GM19238 (cell line): ENCODE results near the gene DNAL4.

ENCODE experiments used
- DNase-seq: peaks from one replicate; pipeline ENCODE4 v3.0.0; 2011; ENCODE audit warnings: low spot score; ENCODE audit not compliant: insufficient read length

DNAL4 gene

DNA sequence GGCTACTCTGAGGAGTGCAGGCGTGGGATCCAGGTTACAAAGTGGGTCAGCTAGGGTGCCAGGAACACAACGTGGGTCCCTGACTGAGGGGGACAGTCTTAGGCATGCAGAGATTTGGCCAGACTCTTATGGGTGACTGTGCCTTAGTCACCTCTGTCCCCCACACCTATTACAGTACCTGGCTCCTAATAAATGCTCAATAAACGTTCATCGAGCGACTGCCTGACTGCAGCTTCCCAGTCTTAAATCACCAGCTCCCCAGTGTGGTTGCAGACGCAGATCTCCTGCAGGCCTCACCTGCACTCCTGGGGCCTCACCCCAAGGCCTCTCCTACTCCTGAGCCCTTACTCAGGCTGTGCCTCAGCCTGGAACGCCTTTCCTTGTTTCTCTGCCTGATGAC lies 34.9 kb downstream of the DNAL4 start:
- no peak for DNase-seq

DNA sequence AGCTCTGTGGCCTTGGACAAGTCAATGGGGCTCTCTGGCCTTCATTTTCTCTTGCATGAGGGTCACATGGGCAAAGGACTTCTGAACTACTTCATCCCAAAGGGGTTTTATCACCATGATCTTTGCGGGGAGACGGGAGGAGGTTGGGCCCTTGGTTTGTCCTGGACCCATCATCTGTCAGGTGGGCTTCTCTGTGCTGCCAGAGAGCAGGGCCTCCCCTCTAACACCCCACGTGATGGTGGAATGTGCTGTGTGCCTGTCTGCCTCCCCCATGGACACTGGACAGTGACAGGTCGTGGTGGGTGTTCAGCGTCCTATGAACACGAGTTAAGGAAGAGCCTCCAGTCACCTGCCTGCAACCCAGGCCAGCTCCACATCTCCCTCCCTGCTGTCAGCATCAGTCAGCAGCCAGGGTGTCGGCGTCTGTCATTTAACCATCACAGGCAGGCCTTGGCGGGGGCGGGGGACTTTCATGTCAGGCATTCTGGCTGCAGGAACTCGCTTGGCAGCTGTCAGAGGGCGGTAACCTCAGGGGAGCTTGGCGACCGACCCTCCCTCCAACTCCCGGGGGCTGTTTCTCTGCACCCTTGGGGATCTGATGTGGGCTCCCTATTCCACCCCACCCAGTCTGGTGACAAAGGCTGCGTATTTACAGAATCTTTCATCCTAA lies 35.5 kb downstream of the DNAL4 start:
- DNase-seq = no peak

DNA sequence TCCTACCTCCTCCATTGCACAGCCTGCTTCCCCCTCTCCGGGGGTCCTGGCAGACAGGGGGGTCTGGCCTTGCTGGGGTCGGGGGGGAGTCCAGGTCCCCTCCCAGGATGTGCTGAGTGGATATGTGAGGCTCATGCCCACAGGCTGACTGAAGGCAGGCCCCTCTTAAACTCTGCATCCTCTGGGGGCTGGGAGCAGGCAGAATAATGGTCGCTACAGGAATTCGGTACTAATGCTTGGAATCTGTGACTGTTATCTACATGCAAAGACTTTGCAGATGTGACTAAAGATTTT lies 36.5 kb downstream of the DNAL4 start:
- DNase-seq = no peak

DNA sequence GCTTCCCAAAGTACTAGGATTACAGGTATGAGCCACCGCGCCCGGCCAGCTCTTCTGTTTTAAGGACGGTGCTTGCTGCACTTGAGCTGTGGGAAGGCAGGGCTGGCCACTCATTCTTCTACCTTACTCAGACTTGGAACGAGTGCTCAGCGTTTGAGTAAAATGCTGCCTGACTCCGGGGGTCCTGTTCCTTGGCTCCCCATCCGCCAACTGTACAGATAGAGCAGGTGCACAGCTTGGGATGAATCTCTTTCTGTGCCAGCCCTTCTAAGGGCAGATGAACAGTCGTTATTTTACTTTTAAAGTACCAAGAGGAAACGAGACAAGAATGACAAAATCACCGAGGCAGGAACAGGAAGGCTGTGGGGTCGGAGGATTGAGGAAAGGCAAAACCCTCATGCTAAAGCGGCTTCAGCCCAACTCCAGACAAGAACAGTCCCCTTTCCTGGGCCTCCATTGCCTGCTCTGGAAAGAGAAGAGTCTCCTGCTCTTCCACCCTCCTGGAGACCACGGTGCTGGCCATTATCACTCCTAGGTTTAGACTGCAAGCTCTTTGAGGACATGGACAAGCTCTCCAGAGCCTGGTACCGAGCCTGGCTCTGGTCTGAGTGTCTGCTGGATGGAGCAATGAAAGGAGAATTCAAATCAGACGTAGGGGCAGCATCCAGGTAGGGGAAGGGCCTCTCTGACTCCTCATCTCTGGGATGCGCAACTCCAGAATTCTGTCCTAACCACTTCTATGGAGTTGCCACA lies 37.1 kb downstream of the DNAL4 start:
- no peak for DNase-seq

DNA sequence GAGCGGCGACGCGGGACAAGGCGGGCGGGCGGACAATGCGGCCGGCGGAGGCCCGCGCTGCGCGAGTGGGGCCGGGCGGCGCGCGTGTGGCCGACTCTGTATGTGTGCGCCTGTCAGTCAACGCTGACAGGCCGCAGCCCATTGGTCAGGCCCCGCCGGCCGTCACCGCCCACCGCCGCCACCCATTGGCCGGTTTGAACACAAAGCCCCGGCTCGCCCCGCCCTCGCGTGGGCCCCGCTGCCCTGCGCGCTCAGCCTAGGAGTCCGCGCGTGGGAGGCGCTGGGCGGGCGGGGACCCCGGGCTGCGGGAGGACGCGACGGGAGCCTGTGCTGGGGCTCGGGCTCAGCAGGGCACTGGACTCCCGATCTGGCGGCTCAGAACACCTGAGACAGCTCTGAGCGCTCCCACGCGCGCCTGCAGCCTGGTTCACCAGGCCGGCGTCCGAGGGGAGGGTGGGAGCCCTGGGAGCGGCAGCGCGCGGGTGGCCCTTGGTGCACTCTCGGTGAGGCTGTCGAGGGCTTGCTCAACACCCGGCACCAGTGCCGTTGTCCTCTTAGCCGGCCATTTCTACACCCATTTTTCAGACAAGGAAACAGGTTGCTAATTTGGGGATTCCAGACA lies 37.9 kb downstream of the DNAL4 start, which contains the start of gene SUN2:
Gene SUN2, minus strand, starts transcription at position 88 of the 622 bp plus-strand sequence. CDS start 3,370 bp downstream, outside the sequence.
- peak; percentile 99 for DNase-seq

DNA sequence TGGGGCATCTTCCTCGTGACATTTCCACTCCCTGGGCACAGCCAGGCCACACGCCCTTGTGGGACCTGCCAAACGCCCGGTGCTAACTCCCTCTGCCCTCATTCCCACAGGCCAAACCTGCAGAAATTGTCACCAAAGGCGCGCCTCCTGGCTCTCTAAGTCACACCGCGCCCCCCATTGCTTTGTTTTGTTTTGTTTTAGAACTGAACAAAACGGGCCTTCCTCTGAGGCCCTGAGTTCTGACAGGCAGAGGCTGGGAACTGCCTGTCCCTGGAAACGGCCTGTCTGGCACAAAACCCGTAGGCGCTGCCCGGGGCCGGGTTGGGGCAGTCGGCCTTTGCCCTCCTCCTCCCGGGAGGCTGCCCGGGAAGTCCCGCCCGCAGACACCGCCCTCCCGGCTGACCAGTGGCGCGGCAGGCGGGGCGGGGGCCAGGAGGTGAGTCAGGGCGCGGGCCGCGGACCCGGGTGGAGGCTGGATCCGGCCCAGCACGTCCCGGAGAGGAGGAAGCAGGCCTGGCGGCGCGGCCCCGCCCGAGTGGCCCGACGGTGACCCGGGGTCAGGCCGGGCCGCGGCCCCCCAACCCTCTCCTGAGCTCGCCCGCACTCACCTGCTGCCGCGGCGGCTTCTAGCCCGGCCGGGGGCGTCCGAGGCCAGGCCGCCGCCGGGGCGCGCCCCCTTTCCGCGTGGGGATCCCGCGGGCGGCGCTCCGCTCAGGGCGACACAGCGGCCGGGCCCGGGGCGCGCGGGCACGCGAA lies 38.6 kb downstream of the DNAL4 start:
- peak; percentile 66 for DNase-seq

DNA sequence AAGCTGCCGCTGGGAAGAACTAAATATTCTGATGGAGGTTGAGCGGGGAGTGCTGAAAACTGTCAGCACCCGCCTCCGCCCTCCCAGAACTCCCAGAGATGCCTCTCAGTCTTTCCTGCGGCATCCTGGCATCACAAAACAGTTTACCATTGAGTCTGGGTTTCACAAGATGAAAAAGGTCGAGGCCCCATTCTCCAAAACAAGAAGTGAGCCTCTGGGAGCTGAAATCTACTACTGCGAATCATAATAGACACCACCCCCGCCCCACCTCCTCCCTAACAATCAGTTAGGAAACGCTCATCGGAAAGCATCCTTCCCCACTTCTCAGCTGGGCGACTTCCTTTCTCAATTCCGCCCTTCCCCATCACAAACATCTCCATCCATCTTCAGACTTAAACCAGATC lies 39.2 kb downstream of the DNAL4 start:
- DNase-seq = no peak

DNA sequence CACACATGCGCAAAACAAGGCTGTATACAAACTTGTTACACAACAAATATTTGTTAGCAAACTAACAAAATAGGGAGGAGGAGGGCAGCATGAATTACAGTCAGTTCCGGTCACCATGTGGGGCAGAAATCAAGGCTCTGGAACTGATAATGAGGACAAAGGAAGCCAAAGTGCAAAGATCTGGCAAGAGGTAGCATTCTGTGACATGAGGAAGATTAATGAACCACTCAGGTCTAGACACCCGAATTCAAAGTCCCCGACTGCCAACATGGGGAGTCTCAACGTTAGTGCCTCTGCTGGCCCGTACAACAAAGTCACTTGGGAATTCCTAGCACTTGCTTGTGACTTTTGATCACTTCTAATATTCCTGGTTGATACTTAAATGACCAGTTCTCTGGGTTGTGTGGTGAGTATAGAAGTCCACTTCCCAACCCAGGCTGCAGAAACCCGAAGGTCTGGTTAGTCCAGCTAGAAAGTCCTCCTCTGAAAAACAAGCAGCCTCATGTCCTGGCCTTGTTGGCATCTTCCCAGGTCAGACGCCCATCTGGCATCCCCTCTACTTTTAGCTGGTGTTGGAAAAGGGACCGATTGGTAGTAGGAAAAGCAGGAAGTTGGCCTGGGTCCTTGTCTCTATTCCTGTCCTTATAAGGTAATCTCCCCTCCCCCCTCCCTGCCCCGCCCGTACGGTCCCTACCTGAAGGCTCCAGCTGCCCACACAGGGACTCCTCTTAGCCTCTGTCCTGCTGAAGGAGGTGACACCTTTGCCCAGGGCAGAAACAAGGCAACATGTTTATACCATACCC lies 39.8 kb downstream of the DNAL4 start:
- DNase-seq = no peak

DNA sequence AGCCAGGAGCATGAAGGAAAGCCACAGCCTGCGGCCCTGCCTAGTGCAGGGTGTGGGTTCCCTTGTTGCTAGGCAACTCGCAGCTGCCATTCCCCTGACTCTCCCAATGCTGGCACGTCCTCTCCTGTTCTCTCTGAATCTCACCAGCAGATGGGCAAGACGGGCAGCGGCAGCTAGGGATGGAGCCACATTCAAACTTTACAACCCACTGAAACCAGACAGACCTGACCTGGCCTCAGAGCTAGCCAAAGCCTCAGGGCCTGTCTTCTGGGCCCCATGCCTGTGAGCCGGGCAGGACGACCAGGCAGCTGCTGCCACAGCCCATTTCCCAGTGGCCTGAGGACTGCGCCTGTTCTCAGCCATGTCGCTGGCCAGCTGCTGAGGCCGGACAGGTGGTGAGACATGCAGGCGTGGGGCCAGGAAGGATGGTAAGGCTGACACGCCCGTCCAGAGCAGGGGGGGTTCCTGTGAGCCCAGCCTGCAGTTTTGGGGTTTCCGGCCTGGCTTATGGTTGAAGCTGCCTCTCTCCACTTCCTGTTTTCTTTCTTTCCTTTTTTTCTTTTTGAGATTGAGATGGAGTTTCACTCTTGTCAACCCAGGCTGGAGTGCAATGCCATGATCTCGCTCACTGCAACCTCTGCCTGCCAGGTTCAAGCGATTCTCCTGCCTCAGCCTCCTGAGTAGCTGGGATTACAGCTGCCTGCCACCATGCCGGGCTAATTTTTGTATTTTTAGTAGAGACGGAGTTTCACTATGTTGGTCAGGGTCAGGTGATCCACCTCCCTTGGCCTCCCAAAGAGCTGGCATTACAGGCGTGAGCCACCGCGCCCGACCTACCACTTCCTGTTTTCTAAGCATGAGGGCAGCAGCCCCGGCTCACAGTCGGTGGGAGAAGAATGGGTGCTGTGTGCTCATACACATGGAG lies 42.3 kb downstream of the DNAL4 start:
- DNase-seq = peak; percentile 82

DNA sequence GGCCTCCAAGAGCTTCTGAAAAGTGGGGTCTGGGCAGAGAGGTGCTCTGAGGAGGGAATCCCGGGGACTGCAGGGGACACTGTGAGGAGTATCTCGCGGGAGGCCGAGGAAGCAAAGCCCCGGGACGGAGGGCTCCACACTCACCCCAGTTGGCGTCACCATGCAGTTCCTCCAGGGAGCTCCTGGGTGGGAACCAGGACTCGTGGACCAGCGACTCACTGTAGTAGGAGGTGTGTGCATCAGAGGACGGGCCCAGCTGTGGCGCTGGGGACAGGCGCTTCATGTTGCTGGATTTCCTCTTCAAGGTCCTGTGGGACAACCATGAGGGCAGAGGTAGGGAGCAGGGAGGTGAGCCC lies 42.9 kb downstream of the DNAL4 start:
- no peak for DNase-seq

DNA sequence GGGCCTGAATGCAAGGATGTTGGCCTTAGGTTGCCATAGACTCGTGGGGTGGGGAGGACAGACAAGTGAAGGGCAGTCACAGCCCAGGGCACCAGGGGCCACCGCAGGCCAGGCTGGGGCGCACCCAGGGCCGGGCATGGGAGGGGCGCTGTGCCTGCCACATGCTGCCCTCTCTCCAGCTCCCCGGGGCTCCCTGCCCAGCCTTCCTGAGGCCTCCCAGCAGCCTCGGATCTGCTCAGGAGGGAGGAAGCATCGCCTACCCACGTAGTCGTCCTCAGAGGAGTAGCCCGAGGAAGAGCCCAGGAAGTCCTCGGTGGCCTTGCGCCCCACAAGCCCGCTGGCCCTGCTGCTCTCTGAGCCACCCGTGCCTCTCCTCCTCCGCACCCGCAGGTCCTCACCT lies 43.3 kb downstream of the DNAL4 start:
- DNase-seq = no peak

DNA sequence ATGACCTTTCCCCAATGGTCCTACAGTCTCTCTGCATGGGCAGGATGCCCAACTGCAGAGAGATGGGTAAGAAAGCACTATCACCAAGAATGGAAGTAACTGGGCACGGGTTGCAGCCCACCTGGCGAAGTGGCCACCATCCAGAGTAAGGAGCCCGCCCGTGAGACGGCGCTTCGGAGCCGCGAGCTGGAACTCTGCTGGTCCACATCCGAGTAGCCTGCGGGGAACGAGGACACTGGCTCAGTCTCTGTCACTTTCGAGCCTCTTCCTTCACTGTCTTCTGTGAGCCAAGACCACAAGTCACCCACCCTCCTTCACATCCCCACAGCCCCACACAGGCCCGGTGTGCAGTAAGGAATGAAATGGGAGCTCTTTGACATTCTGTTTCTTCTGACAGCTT lies 43.8 kb downstream of the DNAL4 start:
- DNase-seq = no peak

DNA sequence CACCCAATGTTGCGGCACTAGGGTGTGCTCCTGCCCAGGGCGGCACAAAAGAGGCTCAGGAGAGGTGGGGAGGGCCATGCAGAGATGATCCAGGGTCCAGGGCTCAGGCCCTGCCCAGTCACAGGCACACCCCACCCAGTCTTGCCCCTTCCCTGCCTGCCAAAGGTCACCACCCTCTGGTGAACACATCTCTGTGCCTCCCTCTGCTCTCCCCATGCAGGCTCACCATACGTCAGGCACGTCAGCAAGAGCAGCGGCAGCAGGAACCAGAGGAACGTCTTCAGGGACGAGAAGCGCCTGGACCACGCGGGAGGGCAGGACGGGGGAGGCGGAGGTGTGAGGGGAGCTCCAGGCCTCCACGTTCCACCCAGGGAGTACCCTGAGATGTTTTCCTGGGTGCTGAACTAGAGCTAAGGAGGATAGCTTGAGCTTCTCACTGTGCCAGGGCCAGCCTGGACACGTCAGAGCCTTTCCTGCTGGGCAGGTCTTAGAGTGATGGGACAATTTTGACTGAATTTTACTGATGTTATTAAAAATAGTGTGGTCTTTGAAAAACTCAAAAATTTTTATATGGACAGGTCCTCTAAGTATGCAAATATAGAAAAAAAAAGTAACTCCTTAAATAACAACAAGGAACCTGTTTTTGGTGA lies 45.3 kb downstream of the DNAL4 start:
- no peak for DNase-seq

DNA sequence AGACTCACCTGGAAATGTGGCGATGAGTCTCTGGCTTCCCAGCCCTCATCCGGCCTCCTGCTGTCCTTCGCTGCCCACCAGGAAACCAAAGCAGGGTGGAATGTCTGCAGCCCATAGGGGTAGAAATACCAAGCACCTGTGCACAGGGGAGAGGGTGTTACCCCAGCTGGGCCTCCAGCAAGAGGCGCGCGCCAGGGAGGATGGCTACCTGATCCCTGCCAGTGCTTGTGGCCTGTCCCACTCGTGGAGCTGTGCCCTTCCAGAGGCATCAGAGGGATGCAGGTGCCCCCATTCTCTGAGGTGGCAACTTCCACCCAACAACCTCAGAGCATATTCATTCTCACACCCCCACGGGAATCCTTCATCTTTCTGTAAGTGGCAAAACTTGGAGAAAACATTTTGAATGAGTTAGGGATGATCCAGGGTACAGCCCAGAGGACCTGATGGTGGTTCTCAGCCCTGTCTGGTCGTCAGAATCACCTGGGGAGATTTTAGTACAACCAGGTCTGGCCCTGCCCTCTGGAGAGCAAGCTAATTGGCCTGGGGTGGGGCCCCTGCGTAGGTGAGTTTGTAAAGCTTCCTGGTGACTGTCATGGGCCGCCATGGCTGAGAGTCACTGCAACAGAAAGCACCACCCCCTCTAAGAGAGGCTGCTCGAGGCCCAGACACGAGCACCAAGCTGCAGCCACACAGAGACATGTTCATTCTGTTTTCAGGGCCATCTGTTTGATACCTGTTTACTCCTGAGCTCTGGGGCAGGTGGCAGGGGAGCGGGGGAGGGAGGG lies 48.1 kb downstream of the DNAL4 start:
- no peak for DNase-seq

DNA sequence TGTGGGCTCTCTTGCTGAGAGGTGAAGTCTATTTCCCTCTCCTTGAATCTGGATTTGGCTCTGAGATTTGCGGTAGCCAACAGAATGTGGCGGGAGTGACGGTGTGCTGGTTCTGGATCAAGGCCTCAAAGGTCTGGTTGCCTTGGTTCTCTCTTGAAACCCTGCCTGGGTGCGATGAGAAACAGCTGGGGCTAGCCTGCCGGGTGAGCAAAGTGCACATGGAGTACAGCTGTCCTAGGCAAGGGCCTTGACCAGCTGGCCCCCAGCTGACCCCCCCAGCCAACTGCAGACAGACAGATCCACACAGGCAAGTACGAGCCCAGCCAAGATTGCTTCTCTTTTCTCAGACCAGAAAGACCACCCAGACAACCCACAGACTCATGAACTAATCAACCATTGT lies 49.0 kb downstream of the DNAL4 start:
- no peak for DNase-seq

DNA sequence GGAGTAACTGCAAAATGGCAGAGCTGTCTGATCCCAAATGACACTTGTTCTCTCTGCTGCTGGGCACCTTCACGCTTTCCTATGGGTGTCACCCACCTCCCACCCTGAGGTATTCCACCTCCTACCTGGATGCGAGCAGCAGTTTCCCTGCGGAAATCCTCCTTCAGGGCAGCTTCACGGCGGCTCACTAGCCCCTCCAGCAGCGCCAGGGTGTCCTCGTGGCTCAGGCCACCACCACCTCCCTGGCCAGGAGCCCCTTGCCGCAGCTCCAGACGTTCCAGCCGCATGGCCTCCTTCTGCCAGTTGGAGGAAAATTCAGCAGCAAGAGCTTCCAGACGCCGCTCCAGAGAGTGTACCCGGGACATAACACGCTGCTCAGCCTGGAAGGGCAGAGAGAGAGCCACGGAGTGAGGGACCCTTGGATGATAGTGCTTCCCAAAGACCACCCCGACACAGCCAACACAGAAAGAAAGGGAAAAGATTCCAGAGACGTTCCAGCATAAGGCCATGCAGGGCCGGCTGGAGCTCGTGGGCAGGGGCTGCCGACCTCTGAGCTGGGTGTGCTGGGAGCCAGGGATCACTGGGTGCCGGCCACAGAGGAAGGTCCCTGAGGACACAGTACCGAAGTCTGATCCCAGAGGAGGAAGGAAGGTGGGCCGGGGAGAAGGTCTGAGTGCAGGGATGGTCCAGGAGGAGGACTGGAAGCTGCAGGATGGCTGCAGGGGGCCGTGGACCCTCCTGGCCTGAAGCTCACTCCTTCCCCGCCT lies 51.6 kb downstream of the DNAL4 start:
- DNase-seq = no peak

DNA sequence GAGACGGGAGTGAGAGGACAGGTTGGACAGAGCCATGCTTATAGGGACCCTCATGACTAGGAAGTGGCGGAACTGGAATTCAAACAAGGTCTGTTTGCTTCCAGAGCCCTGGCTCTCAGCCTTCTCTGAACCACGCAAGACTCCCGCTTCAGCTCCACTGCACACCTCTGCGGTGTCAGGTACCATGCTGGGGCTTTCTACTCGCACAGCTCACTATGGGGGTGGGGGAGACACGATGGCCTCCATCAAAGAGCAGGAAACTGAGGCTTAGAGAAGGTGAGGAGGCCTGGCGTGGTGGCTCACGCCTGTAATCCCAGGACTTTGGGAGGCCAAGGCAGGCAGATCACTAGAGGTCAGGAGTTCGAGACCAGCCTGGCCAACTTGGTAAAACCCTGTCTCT lies 52.4 kb downstream of the DNAL4 start:
- no peak for DNase-seq

DNA sequence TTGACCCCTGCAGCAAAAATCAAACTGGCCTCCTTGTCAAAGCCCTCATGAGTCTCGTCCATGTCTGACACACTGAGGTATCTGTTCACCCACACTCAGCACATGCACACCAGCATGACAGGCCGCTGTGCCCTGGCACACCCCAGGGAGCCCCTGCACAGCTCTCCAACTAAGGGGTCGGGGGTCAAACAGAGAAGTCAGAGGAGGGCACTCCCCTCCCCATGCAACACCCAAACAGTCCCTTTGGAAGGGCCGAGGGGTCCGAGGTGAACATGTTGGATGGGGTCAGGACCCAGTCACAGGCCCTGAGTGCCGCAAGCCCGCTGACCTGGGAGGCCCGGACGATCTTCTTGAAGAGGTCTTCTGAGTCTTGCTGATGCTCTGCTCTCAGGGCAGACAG lies 52.8 kb downstream of the DNAL4 start:
- DNase-seq = no peak
